ENCODE data around the gene RO60.

- TF ChIP-seq POLR2A (IDR thresholded peaks at IDR 0.05), result no peak
- no peak for TF ChIP-seq CTCF (IDR thresholded peaks at IDR 0.05)
- TF ChIP-seq EP300 (IDR thresholded peaks at IDR 0.05), result no peak
These were observed 29.1 kb upstream of the RO60 start for GRCh38 chr1:193030280-193030679.
